GM23248 (cell line): ENCODE data around the gene CERK. TPM values are rescaled to one million over a fixed set of nuclear protein-coding genes. Genes with fewer than 3 reads are reported as not detected.

Experiments
- DNase-seq: peaks from one replicate; pipeline ENCODE4 v3.0.0-alpha.2; 2015
- H2AFZ ChIP-seq: fragments of 200-600 bp; sonication (generic); 2 replicates; pipeline ENCODE4 v1.6.1; 2016; ENCODE audit warnings: antibody characterized with exemption
- H3F3A ChIP-seq: fragments of 200-600 bp; sonication (generic); 2 replicates; pipeline ENCODE4 v1.6.1; 2016; ENCODE audit warnings: mild to moderate bottlenecking, antibody characterized with exemption, mixed run types; ENCODE audit not compliant: insufficient read depth
- H3K27ac ChIP-seq: fragments of 200-600 bp; sonication (generic); 2 replicates; pipeline ENCODE4 v1.5.1; 2016; ENCODE audit warnings: mild to moderate bottlenecking
- H3K27me3 ChIP-seq: fragments of 200-600 bp; sonication (generic); replicated peaks from 2 replicates; pipeline ENCODE4 v1.6.1; 2016; ENCODE audit warnings: mild to moderate bottlenecking; ENCODE audit not compliant: insufficient read depth
- H3K36me3 ChIP-seq: fragments of 200-600 bp; sonication (generic); 2 replicates; pipeline ENCODE4 v1.6.1; 2016; ENCODE audit warnings: low read depth, mild to moderate bottlenecking
- H3K4me1 ChIP-seq: fragments of 200-600 bp; sonication (generic); 2 replicates; pipeline ENCODE4 v1.6.1; 2016; ENCODE audit warnings: mild to moderate bottlenecking; ENCODE audit not compliant: insufficient read depth
- H3K4me2 ChIP-seq: fragments of 200-600 bp; sonication (generic); one replicate; pipeline ENCODE4 v1.6.1; 2016; ENCODE audit warnings: mild to moderate bottlenecking; ENCODE audit not compliant: unreplicated experiment
- H3K4me3 ChIP-seq: fragments of 200-600 bp; sonication (generic); 2 replicates; pipeline ENCODE4 v1.5.1; 2016; ENCODE audit warnings: mild to moderate bottlenecking
- H3K79me2 ChIP-seq: fragments of 200-600 bp; sonication (generic); 2 replicates; pipeline ENCODE4 v1.6.1; 2016; ENCODE audit warnings: mild to moderate bottlenecking; ENCODE audit not compliant: insufficient read depth
- H3K9ac ChIP-seq: fragments of 200-600 bp; sonication (generic); 2 replicates; pipeline ENCODE4 v1.6.1; 2016; ENCODE audit warnings: mild to moderate bottlenecking
- H3K9me2 ChIP-seq: fragments of 200-600 bp; sonication (generic); 2 replicates; pipeline ENCODE4 v1.6.1; 2016; ENCODE audit warnings: mixed run types, mild to moderate bottlenecking, moderate library complexity; ENCODE audit not compliant: insufficient read depth
- H3K9me3 ChIP-seq: fragments of 200-600 bp; sonication (generic); one replicate; pipeline ENCODE4 v1.6.1; 2017; ENCODE audit warnings: low read depth
- H4K20me1 ChIP-seq: fragments of 200-600 bp; sonication (generic); 2 replicates; pipeline ENCODE4 v1.6.0; 2016; ENCODE audit not compliant: insufficient read depth
- EZH2 ChIP-seq: fragments of 200-600 bp; sonication (generic); IDR thresholded peaks from 2 replicates; pipeline ENCODE4 v1.6.1; 2018; ENCODE audit warnings: antibody characterized with exemption, mild to moderate bottlenecking; ENCODE audit not compliant: insufficient read depth, poor library complexity, severe bottlenecking
- EZH2phosphoT487 ChIP-seq: fragments of 200-600 bp; sonication (generic); IDR thresholded peaks from 2 replicates; pipeline ENCODE4 v1.6.1; 2018; ENCODE audit warnings: antibody characterized with exemption, moderate library complexity, mild to moderate bottlenecking, low read depth; ENCODE audit not compliant: insufficient read depth
- WGBS, 2 experiments: methylation state at CpG; one replicate each; pipeline ENCODE4 v1.1.6; 2015 to 2017; ENCODE audit warnings: low lambda C conversion rate in 2 of 2, low coverage in 1 of 2; ENCODE audit errors: missing lambda C conversion rate in 2 of 2; 5-methylcytosine and 5-hydroxymethylcytosine counted together
- in situ Hi-C: fragments of 300-500 bp; cut with MboI; formaldehyde crosslinking; loops from 2 replicates; pipeline ENCODE4 v1.15.0; 2020
- polyA plus RNA-seq: library from polyadenylated mRNA; unstranded; fragments of >200 nt; fragmentation: Nextera tagmentation; extraction: Ambion mirVana; gene quantifications from 2 replicates; pipeline ENCODE4 v1.2.1, GENCODE V29; 2016
- total RNA-seq: library from RNA; depleted of rRNA; stranded (reverse); fragments of >200 nt; shearing (Covaris generic); gene quantifications from 2 replicates; pipeline ENCODE4 v1.2.3, GENCODE V29; 2014

The CERK gene
- total and polyA plus RNA-seq, 2 experiments from 2014 or later: 25.3 to 45.4 TPM

- H3K27ac ChIP-seq: no peak overlapping the region
- H3K79me2 ChIP-seq: peaks cover 96% of the 10 kb centered on the region
Measured at GRCh38 chr22:46728470-46728869, 9.6 kb downstream of the CERK start.

GRCh38 chr22:46727813-46728364 lies 10.2 kb downstream of the CERK start:
- no peak overlapping the region for H2AFZ ChIP-seq
- no peaks in the 10 kb centered on the region for H3K9me2 ChIP-seq
- no peaks in the 10 kb centered on the region for H3F3A ChIP-seq
- DNase-seq: no peak
- no peaks in the 10 kb centered on the region for H3K27me3 ChIP-seq
- no peak overlapping the region for H3K4me3 ChIP-seq
- in situ Hi-C loops: no loop called here
- 0 out of 2 replicates have a peak, but pooled peaks cover 4% of the 10 kb centered on the region for H3K4me1 ChIP-seq
- 93% methylated on average over 16 to 19 of the region's 19 CpGs for WGBS, 2 experiments
- H3K79me2 ChIP-seq: peaks cover 96% of the 10 kb centered on the region
- no peak overlapping the region for H3K4me2 ChIP-seq
- no peak overlapping the region for H3K9ac ChIP-seq
- H3K27ac ChIP-seq: no peak overlapping the region
- TF ChIP-seq EZH2phosphoT487 (no peak), EZH2 (no peak)
- no peaks in the 10 kb centered on the region; the same call in 1 of the 2 replicates for H4K20me1 ChIP-seq
- no peaks in the 10 kb centered on the region for H3K9me3 ChIP-seq
- no peaks in the 10 kb centered on the region for H3K36me3 ChIP-seq

More at GRCh38 chr22:46728470-46728869, 9.6 kb downstream of the CERK start:
- H2AFZ ChIP-seq: no peak overlapping the region
- in situ Hi-C loops: no loop called here
- TF ChIP-seq EZH2phosphoT487: no peak
- H3K27me3 ChIP-seq: no peaks in the 10 kb centered on the region
- H3K4me1 ChIP-seq: 0 out of 2 replicates have a peak, but pooled peaks cover 4% of the 10 kb centered on the region
- no peaks in the 10 kb centered on the region for H3K9me2 ChIP-seq
- H3K4me2 ChIP-seq: no peak overlapping the region
- no peaks in the 10 kb centered on the region for H3K9me3 ChIP-seq
- no peak overlapping the region for H3K9ac ChIP-seq
- H3K36me3 ChIP-seq: no peaks in the 10 kb centered on the region
- 57 to 62% methylated on average over 11 of the region's 11 CpGs for WGBS, 2 experiments
- no peaks in the 10 kb centered on the region for H3F3A ChIP-seq
- H4K20me1 ChIP-seq: no peaks in the 10 kb centered on the region; the same call in 1 of the 2 replicates
- DNase-seq: no peak
- no peak overlapping the region for H3K4me3 ChIP-seq

- H4K20me1 ChIP-seq: no peaks in the 10 kb centered on the region; the same call in 1 of the 2 replicates
- 0 out of 2 replicates have a peak, but pooled peaks cover 4% of the 10 kb centered on the region for H3K4me1 ChIP-seq
- no peaks in the 10 kb centered on the region for H3F3A ChIP-seq
- no peak for DNase-seq
- no peaks in the 10 kb centered on the region for H3K27me3 ChIP-seq
- in situ Hi-C loops: no loop called here
- no peak overlapping the region for H3K27ac ChIP-seq
- peaks cover 96% of the 10 kb centered on the region for H3K79me2 ChIP-seq
- no peaks in the 10 kb centered on the region for H3K9me2 ChIP-seq
- no peak overlapping the region for H2AFZ ChIP-seq
- 99 to 100% methylated on average over 3 of the region's 3 CpGs for WGBS, 2 experiments
- H3K4me2 ChIP-seq: no peak overlapping the region
- no peaks in the 10 kb centered on the region for H3K36me3 ChIP-seq
- no peak overlapping the region for H3K4me3 ChIP-seq
- H3K9me3 ChIP-seq: no peaks in the 10 kb centered on the region
- H3K9ac ChIP-seq: no peak overlapping the region
- TF ChIP-seq EZH2phosphoT487 (no peak), EZH2 (no peak)
Measured at GRCh38 chr22:46726986-46727317, 11.1 kb downstream of the CERK start.

GRCh38 chr22:46726066-46726985 lies 11.7 kb downstream of the CERK start:
- Histone ChIP-seq H3F3A (no peaks in the 10 kb centered on the region), H3K27me3 (no peaks in the 10 kb centered on the region), H3K4me3 (no peak overlapping the region), H3K79me2 (peaks cover 96% of the 10 kb centered on the region), H3K27ac (no peak overlapping the region), H3K36me3 (no peaks in the 10 kb centered on the region), H3K9me2 (no peaks in the 10 kb centered on the region), H3K9ac (no peak overlapping the region), H3K4me1 (no peaks in the 10 kb centered on the region), H3K4me2 (no peak overlapping the region), H3K9me3 (no peaks in the 10 kb centered on the region), H4K20me1 (no peaks in the 10 kb centered on the region; the same call in 1 of the 2 replicates), H2AFZ (no peak overlapping the region)
- TF ChIP-seq EZH2: no peak
- no peak for TF ChIP-seq EZH2phosphoT487
- 79 to 83% methylated on average over 37 to 38 of the region's 38 CpGs for WGBS, 2 experiments
- in situ Hi-C loops: no loop called here
- DNase-seq: no peak
